ENCODE data around the gene KCNQ1.

The KCNQ1 gene

GRCh38 chr11:2874963-2875362 lies 430.2 kb downstream of the KCNQ1 start:
- H3K4me3 ChIP-seq (ENCODE audit: low read length): no peak overlapping the region
- no peaks in the 10 kb centered on the region for H3K36me3 ChIP-seq (ENCODE audit: control insufficient read depth, insufficient read depth, low read length)
- H3K27ac ChIP-seq (ENCODE audit: low read depth, low read length): no peak overlapping the region
- peaks cover 7% of the 10 kb centered on the region for H3K27me3 ChIP-seq (ENCODE audit: control insufficient read depth, insufficient read depth, low read length)
- H3K4me1 ChIP-seq (ENCODE audit: control insufficient read depth, insufficient read depth, low read length): no peaks in the 10 kb centered on the region
- H3K9ac ChIP-seq (ENCODE audit: low read length): no peak overlapping the region

- no peaks in the 10 kb centered on the region for H3K27me3 ChIP-seq (ENCODE audit: control insufficient read depth, insufficient read depth, low read length)
- no peak overlapping the region for H3K27ac ChIP-seq (ENCODE audit: low read depth, low read length)
- H3K36me3 ChIP-seq (ENCODE audit: control insufficient read depth, insufficient read depth, low read length): no peaks in the 10 kb centered on the region
- H3K9ac ChIP-seq (ENCODE audit: low read length): no peak overlapping the region
- no peak overlapping the region for H3K4me3 ChIP-seq (ENCODE audit: low read length)
- H3K4me1 ChIP-seq (ENCODE audit: control insufficient read depth, insufficient read depth, low read length): no peaks in the 10 kb centered on the region
Measured at GRCh38 chr11:2877474-2877873, 432.7 kb downstream of the KCNQ1 start.

- H3K27me3 ChIP-seq (ENCODE audit: control insufficient read depth, insufficient read depth, low read length): no peaks in the 10 kb centered on the region
- no peak overlapping the region for H3K27ac ChIP-seq (ENCODE audit: low read depth, low read length)
- no peak overlapping the region for H3K4me3 ChIP-seq (ENCODE audit: low read length)
- no peaks in the 10 kb centered on the region for H3K4me1 ChIP-seq (ENCODE audit: control insufficient read depth, insufficient read depth, low read length)
- H3K9ac ChIP-seq (ENCODE audit: low read length): no peak overlapping the region
- H3K36me3 ChIP-seq (ENCODE audit: control insufficient read depth, insufficient read depth, low read length): no peaks in the 10 kb centered on the region
Measured at GRCh38 chr11:2878782-2879181, 434.0 kb downstream of the KCNQ1 start.

- peaks cover 2% of the 10 kb centered on the region for H3K4me1 ChIP-seq (ENCODE audit: control insufficient read depth, insufficient read depth, low read length)
- no peak overlapping the region for H3K27ac ChIP-seq (ENCODE audit: low read depth, low read length)
- no peaks in the 10 kb centered on the region for H3K27me3 ChIP-seq (ENCODE audit: control insufficient read depth, insufficient read depth, low read length)
- H3K4me3 ChIP-seq (ENCODE audit: low read length): no peak overlapping the region
- H3K36me3 ChIP-seq (ENCODE audit: control insufficient read depth, insufficient read depth, low read length): no peaks in the 10 kb centered on the region
- H3K9ac ChIP-seq (ENCODE audit: low read length): no peak overlapping the region
Measured at GRCh38 chr11:2880646-2881045, 435.8 kb downstream of the KCNQ1 start.

- no peaks in the 10 kb centered on the region for H3K27me3 ChIP-seq (ENCODE audit: control insufficient read depth, insufficient read depth, low read length)
- H3K27ac ChIP-seq (ENCODE audit: low read depth, low read length): no peak overlapping the region
- H3K36me3 ChIP-seq (ENCODE audit: control insufficient read depth, insufficient read depth, low read length): no peaks in the 10 kb centered on the region
- peaks cover 4% of the 10 kb centered on the region for H3K4me1 ChIP-seq (ENCODE audit: control insufficient read depth, insufficient read depth, low read length)
- no peak overlapping the region for H3K9ac ChIP-seq (ENCODE audit: low read length)
- H3K4me3 ChIP-seq (ENCODE audit: low read length): no peak overlapping the region
Measured at GRCh38 chr11:2881076-2881980, 436.5 kb downstream of the KCNQ1 start.

GRCh38 chr11:2881981-2882375 lies 437.2 kb downstream of the KCNQ1 start:
- Histone ChIP-seq H3K27me3 (ENCODE audit: control insufficient read depth, insufficient read depth, low read length) (no peaks in the 10 kb centered on the region), H3K4me1 (ENCODE audit: control insufficient read depth, insufficient read depth, low read length) (peaks cover 6% of the 10 kb centered on the region), H3K4me3 (ENCODE audit: low read length) (no peak overlapping the region), H3K9ac (ENCODE audit: low read length) (no peak overlapping the region), H3K27ac (ENCODE audit: low read depth, low read length) (no peak overlapping the region), H3K36me3 (ENCODE audit: control insufficient read depth, insufficient read depth, low read length) (no peaks in the 10 kb centered on the region)

- no peaks in the 10 kb centered on the region for H3K36me3 ChIP-seq (ENCODE audit: control insufficient read depth, insufficient read depth, low read length)
- no peaks in the 10 kb centered on the region for H3K27me3 ChIP-seq (ENCODE audit: control insufficient read depth, insufficient read depth, low read length)
- H3K4me1 ChIP-seq (ENCODE audit: control insufficient read depth, insufficient read depth, low read length): peaks cover 6% of the 10 kb centered on the region
- H3K9ac ChIP-seq (ENCODE audit: low read length): no peak overlapping the region
- H3K27ac ChIP-seq (ENCODE audit: low read depth, low read length): no peak overlapping the region
- H3K4me3 ChIP-seq (ENCODE audit: low read length): peak overlapping the region; percentile 25
Measured at GRCh38 chr11:2882396-2883110, 437.7 kb downstream of the KCNQ1 start.

- H3K9ac ChIP-seq (ENCODE audit: low read length): no peak overlapping the region
- H3K36me3 ChIP-seq (ENCODE audit: control insufficient read depth, insufficient read depth, low read length): no peaks in the 10 kb centered on the region
- peak overlapping the region; percentile 79 for H3K27ac ChIP-seq (ENCODE audit: low read depth, low read length)
- peaks cover 6% of the 10 kb centered on the region for H3K4me1 ChIP-seq (ENCODE audit: control insufficient read depth, insufficient read depth, low read length)
- H3K4me3 ChIP-seq (ENCODE audit: low read length): peak overlapping the region; percentile 65
- H3K27me3 ChIP-seq (ENCODE audit: control insufficient read depth, insufficient read depth, low read length): no peaks in the 10 kb centered on the region
Measured at GRCh38 chr11:2883640-2883978, 438.8 kb downstream of the KCNQ1 start.

- Histone ChIP-seq H3K27me3 (ENCODE audit: control insufficient read depth, insufficient read depth, low read length) (no peaks in the 10 kb centered on the region), H3K36me3 (ENCODE audit: control insufficient read depth, insufficient read depth, low read length) (no peaks in the 10 kb centered on the region), H3K4me3 (ENCODE audit: low read length) (peak overlapping the region; percentile 65), H3K27ac (ENCODE audit: low read depth, low read length) (peak overlapping the region; percentile 79), H3K4me1 (ENCODE audit: control insufficient read depth, insufficient read depth, low read length) (peaks cover 6% of the 10 kb centered on the region), H3K9ac (ENCODE audit: low read length) (no peak overlapping the region)
Measured at GRCh38 chr11:2883979-2884815, 439.4 kb downstream of the KCNQ1 start.

- Histone ChIP-seq H3K9ac (ENCODE audit: low read length) (peak overlapping the region; percentile 33), H3K36me3 (ENCODE audit: control insufficient read depth, insufficient read depth, low read length) (no peaks in the 10 kb centered on the region), H3K4me3 (ENCODE audit: low read length) (peak overlapping the region; percentile 92), H3K27me3 (ENCODE audit: control insufficient read depth, insufficient read depth, low read length) (no peaks in the 10 kb centered on the region), H3K27ac (ENCODE audit: low read depth, low read length) (peak overlapping the region; percentile 90), H3K4me1 (ENCODE audit: control insufficient read depth, insufficient read depth, low read length) (peaks cover 6% of the 10 kb centered on the region)
Measured at GRCh38 chr11:2885017-2885677, 440.3 kb downstream of the KCNQ1 start.

GRCh38 chr11:2885678-2886081 lies 440.9 kb downstream of the KCNQ1 start, which contains the start of gene CDKN1C:
CDKN1C (minus strand) TSS chr11:2885775; CDS start chr11:2885456, 319 bp downstream.
- H3K27ac ChIP-seq (ENCODE audit: low read depth, low read length): peak within 1 kb of the TSS; percentile 90
- peak within 1 kb of the TSS; percentile 49 for H3K9ac ChIP-seq (ENCODE audit: low read length)
- peaks cover 6% of the 10 kb centered on the region for H3K4me1 ChIP-seq (ENCODE audit: control insufficient read depth, insufficient read depth, low read length)
- no peaks in the 10 kb centered on the region for H3K36me3 ChIP-seq (ENCODE audit: control insufficient read depth, insufficient read depth, low read length)
- H3K4me3 ChIP-seq (ENCODE audit: low read length): peak within 1 kb of the TSS; percentile 92
- no peaks in the 10 kb centered on the region for H3K27me3 ChIP-seq (ENCODE audit: control insufficient read depth, insufficient read depth, low read length)
